Measurements from ENCODE around the gene NGRN.
"Not testable (repeated sequence)": the region's sequence is repeated elsewhere in the genome, so short reads cannot be mapped to it uniquely, and the experiment has no call there.

NGRN gene

GRCh38 chr15:90248789-90249202 lies 16.7 kb upstream of the NGRN start:
- peak; percentile 18 for ATAC-seq (replicated peaks)
- DNase-seq = no peak
- H3K4me1 Mint-ChIP-seq (ENCODE audit: low read depth in 2 of 2) = peaks cover 11 to 15% of the 10 kb centered on the region in 2 donors
- H3K9me3 Mint-ChIP-seq = no peaks in the 10 kb centered on the region
- H3K27ac Mint-ChIP-seq = peak overlapping the region; percentile 69 to 71
- no peaks in the 10 kb centered on the region for H3K27me3 Mint-ChIP-seq
- peaks cover 16% of the 10 kb centered on the region for H3K36me3 Mint-ChIP-seq (ENCODE audit: insufficient read depth)
- peak overlapping the region; percentile 77 to 81 for H3K4me3 Mint-ChIP-seq

- Mint-ChIP-seq H3K27ac (peak within 1 kb of the TSS; percentile 69 to 71), H3K36me3 (ENCODE audit: insufficient read depth) (peaks cover 16% of the 10 kb centered on the region), H3K4me3 (peak within 1 kb of the TSS; percentile 77 to 81), H3K27me3 (no peaks in the 10 kb centered on the region), H3K4me1 (ENCODE audit: low read depth in 2 of 2) (peaks cover 11 to 15% of the 10 kb centered on the region in 2 donors), H3K9me3 (no peaks in the 10 kb centered on the region)
- ATAC-seq (replicated peaks) (peak; percentile 87), DNase-seq (peak; percentile 57 to 63 (median 59))
These were observed 16.1 kb upstream of the NGRN start, which contains the start of gene TTLL13 for GRCh38 chr15:90249203-90249863. Gene TTLL13, plus strand, starts transcription at chr15:90249556. Its CDS starts 1,075 bp downstream, at chr15:90250631.

- peaks cover 0 to 5% of the 10 kb centered on the region in 2 donors for H3K4me1 Mint-ChIP-seq (ENCODE audit: low read depth in 2 of 2)
- no peak overlapping the region for H3K27ac Mint-ChIP-seq
- no peak for ATAC-seq (replicated peaks)
- no peak overlapping the region for H3K4me3 Mint-ChIP-seq
- H3K36me3 Mint-ChIP-seq (ENCODE audit: insufficient read depth) = no peaks in the 10 kb centered on the region
- DNase-seq = no peak
- no peaks in the 10 kb centered on the region for H3K9me3 Mint-ChIP-seq
- peaks cover 16 to 28% of the 10 kb centered on the region in 2 donors for H3K27me3 Mint-ChIP-seq
These were observed 7.7 kb upstream of the NGRN start for GRCh38 chr15:90257776-90258175.

- ATAC-seq (replicated peaks) = no peak
- H3K4me3 Mint-ChIP-seq = no peak overlapping the region
- H3K27me3 Mint-ChIP-seq = peaks cover 16 to 28% of the 10 kb centered on the region in 2 donors
- peaks cover 1 to 5% of the 10 kb centered on the region in 2 donors for H3K4me1 Mint-ChIP-seq (ENCODE audit: low read depth in 2 of 2)
- H3K9me3 Mint-ChIP-seq = no peaks in the 10 kb centered on the region
- H3K27ac Mint-ChIP-seq = peak overlapping the region in 1 of 2 donors; percentile 61
- no peak for DNase-seq
- no peaks in the 10 kb centered on the region for H3K36me3 Mint-ChIP-seq (ENCODE audit: insufficient read depth)
These were observed 5.9 kb upstream of the NGRN start for GRCh38 chr15:90259524-90259923.

- H3K9me3 Mint-ChIP-seq; H3K4me3 Mint-ChIP-seq; H3K36me3 Mint-ChIP-seq (ENCODE audit: insufficient read depth); H3K27ac Mint-ChIP-seq; DNase-seq; ATAC-seq (replicated peaks): not testable (repeated sequence)
- peaks cover 9 to 18% of the 10 kb centered on the region in 2 donors for H3K27me3 Mint-ChIP-seq
- peaks cover 9 to 14% of the 10 kb centered on the region in 2 donors for H3K4me1 Mint-ChIP-seq (ENCODE audit: low read depth in 2 of 2)
These were observed 4.7 kb upstream of the NGRN start for GRCh38 chr15:90260731-90261130.

- DNase-seq (no peak), ATAC-seq (replicated peaks) (no peak)
- peaks cover 17 to 19% of the 10 kb centered on the region in 2 donors for H3K4me1 Mint-ChIP-seq (ENCODE audit: low read depth in 2 of 2)
- no peak overlapping the region for H3K4me3 Mint-ChIP-seq
- H3K27ac Mint-ChIP-seq = no peak overlapping the region
- peaks cover 16% of the 10 kb centered on the region for H3K36me3 Mint-ChIP-seq (ENCODE audit: insufficient read depth)
- peaks cover 5 to 14% of the 10 kb centered on the region in 2 donors for H3K27me3 Mint-ChIP-seq
- H3K9me3 Mint-ChIP-seq = no peaks in the 10 kb centered on the region
These were observed 3.7 kb upstream of the NGRN start for GRCh38 chr15:90261811-90262210.

GRCh38 chr15:90262426-90262825 lies 3.0 kb upstream of the NGRN start:
- peaks cover 16% of the 10 kb centered on the region for H3K36me3 Mint-ChIP-seq (ENCODE audit: insufficient read depth)
- H3K4me1 Mint-ChIP-seq (ENCODE audit: low read depth in 2 of 2) = peaks cover 20 to 21% of the 10 kb centered on the region in 2 donors
- no peak for ATAC-seq (replicated peaks)
- no peaks in the 10 kb centered on the region for H3K9me3 Mint-ChIP-seq
- no peak overlapping the region for H3K4me3 Mint-ChIP-seq
- peaks cover 0 to 8% of the 10 kb centered on the region in 2 donors for H3K27me3 Mint-ChIP-seq
- DNase-seq = no peak
- H3K27ac Mint-ChIP-seq = no peak overlapping the region

- H3K27ac Mint-ChIP-seq = peak overlapping the region; percentile 96 to 97
- H3K27me3 Mint-ChIP-seq = no peaks in the 10 kb centered on the region
- DNase-seq = peak in 2 of 3 experiments; percentile 6
- peak overlapping the region; percentile 98 to 100 for H3K4me3 Mint-ChIP-seq
- H3K4me1 Mint-ChIP-seq (ENCODE audit: low read depth in 2 of 2) = peaks cover 33 to 34% of the 10 kb centered on the region in 2 donors
- no peak for ATAC-seq (replicated peaks)
- H3K9me3 Mint-ChIP-seq = no peaks in the 10 kb centered on the region
- peaks cover 27% of the 10 kb centered on the region for H3K36me3 Mint-ChIP-seq (ENCODE audit: insufficient read depth)
These were observed 801 bp upstream of the NGRN start for GRCh38 chr15:90264671-90265070.

- no peak for DNase-seq
- Mint-ChIP-seq H3K36me3 (ENCODE audit: insufficient read depth) (peaks cover 40% of the 10 kb centered on the region), H3K4me1 (ENCODE audit: low read depth in 2 of 2) (peaks cover 43 to 45% of the 10 kb centered on the region in 2 donors), H3K27ac (peak overlapping the region; percentile 96 to 97), H3K4me3 (peak overlapping the region; percentile 98 to 100), H3K9me3 (no peaks in the 10 kb centered on the region), H3K27me3 (no peaks in the 10 kb centered on the region)
- ATAC-seq (replicated peaks) = peak; percentile 15
These were observed 574 bp downstream of the NGRN start for GRCh38 chr15:90266061-90266431.

- Mint-ChIP-seq H3K36me3 (ENCODE audit: insufficient read depth) (peaks cover 45% of the 10 kb centered on the region), H3K4me1 (ENCODE audit: low read depth in 2 of 2) (peaks cover 45 to 49% of the 10 kb centered on the region in 2 donors), H3K4me3 (peak overlapping the region; percentile 98 to 100), H3K27ac (peak overlapping the region; percentile 96 to 97), H3K27me3 (no peaks in the 10 kb centered on the region), H3K9me3 (no peaks in the 10 kb centered on the region)
- no peak for ATAC-seq (replicated peaks)
- DNase-seq = peak in 1 of 3 experiments; percentile 21
These were observed 1.0 kb downstream of the NGRN start for GRCh38 chr15:90266485-90266884.

GRCh38 chr15:90268415-90268814 lies 2.9 kb downstream of the NGRN start:
- Mint-ChIP-seq H3K36me3 (ENCODE audit: insufficient read depth) (peaks cover 62% of the 10 kb centered on the region), H3K27ac (peak overlapping the region; percentile 79 to 96)
- no peak for DNase-seq

GRCh38 chr15:90270502-90271150 lies 5.2 kb downstream of the NGRN start:
- no peaks in the 10 kb centered on the region for H3K9me3 Mint-ChIP-seq
- ATAC-seq (replicated peaks) (no peak), DNase-seq (no peak)
- peaks cover 70% of the 10 kb centered on the region for H3K36me3 Mint-ChIP-seq (ENCODE audit: insufficient read depth)
- H3K4me1 Mint-ChIP-seq (ENCODE audit: low read depth in 2 of 2) = peaks cover 51 to 56% of the 10 kb centered on the region in 2 donors
- H3K4me3 Mint-ChIP-seq = peak overlapping the region; percentile 17 to 98
- peak overlapping the region; percentile 4 to 84 for H3K27ac Mint-ChIP-seq
- H3K27me3 Mint-ChIP-seq = no peaks in the 10 kb centered on the region

More at GRCh38 chr15:90268415-90268814, 2.9 kb downstream of the NGRN start:
- no peak for ATAC-seq (replicated peaks)
- H3K4me1 Mint-ChIP-seq (ENCODE audit: low read depth in 2 of 2) = peaks cover 52 to 61% of the 10 kb centered on the region in 2 donors
- no peaks in the 10 kb centered on the region for H3K27me3 Mint-ChIP-seq
- peak overlapping the region; percentile 98 to 100 for H3K4me3 Mint-ChIP-seq
- no peaks in the 10 kb centered on the region for H3K9me3 Mint-ChIP-seq

- H3K4me1 Mint-ChIP-seq (ENCODE audit: low read depth in 2 of 2) = peaks cover 44 to 50% of the 10 kb centered on the region in 2 donors
- H3K27me3 Mint-ChIP-seq = no peaks in the 10 kb centered on the region
- DNase-seq (no peak), ATAC-seq (replicated peaks) (no peak)
- peaks cover 65% of the 10 kb centered on the region for H3K36me3 Mint-ChIP-seq (ENCODE audit: insufficient read depth)
- no peaks in the 10 kb centered on the region for H3K9me3 Mint-ChIP-seq
- H3K4me3 Mint-ChIP-seq = no peak overlapping the region
- H3K27ac Mint-ChIP-seq = peak overlapping the region in 1 of 2 donors; percentile 4
These were observed 6.1 kb downstream of the NGRN start for GRCh38 chr15:90271459-90272166.
